SK-N-MC (cell line): ENCODE results near the gene TMPRSS11D.

Source experiments
- EZH2 ChIP-seq: fragments of 200-600 bp; sonication (generic); IDR thresholded peaks from one replicate; pipeline ENCODE4 v1.6.1; 2017; ENCODE audit warnings: antibody characterized with exemption
- POLR2AphosphoS5 ChIP-seq: IDR thresholded peaks from 2 replicates; pipeline ENCODE4 v1.6.1; 2012; ENCODE audit warnings: mild to moderate bottlenecking, low read depth, low read length, borderline replicate concordance

DNA sequence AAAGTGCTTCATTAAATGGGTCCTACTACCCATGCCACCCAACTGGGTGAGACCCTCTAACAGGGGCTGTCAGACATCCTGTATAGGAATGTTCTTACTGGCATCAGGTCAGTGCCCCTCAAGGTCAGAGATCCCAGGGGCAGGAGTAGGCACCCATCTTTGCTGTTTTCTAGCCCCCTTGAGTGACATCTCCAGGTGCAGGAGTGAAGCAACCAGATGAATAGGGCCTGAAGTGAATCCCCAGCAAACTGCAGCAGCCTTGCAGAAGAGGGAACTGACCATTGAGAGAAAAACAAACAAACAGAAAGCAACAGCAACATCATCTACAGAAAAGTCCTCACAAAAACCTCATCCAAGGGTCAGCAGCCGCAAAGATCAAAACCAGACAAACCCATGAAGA is 73.8 kb downstream of the TMPRSS11D start:
- no peak for TF ChIP-seq POLR2AphosphoS5
- no peak for TF ChIP-seq EZH2
